Measurements from ENCODE around the gene PAX6. TPM values are rescaled to one million over a fixed set of nuclear protein-coding genes. Genes with fewer than 3 reads are reported as not detected.

The PAX6 gene
- total RNA-seq, 2 experiments from 2014 or later, result not detected

GRCh38 chr11:31826536-31827438, 15.7 kb upstream of the PAX6 start:
- H3K27me3 Mint-ChIP-seq, result peaks cover 81% of the 10 kb centered on the region
- CTCF ChIA-PET, result no interaction called here
- ATAC-seq, result no peak
- DNase-seq, result no peak
- peaks cover 2% of the 10 kb centered on the region for H3K9me3 Mint-ChIP-seq (ENCODE audit: low read depth)
- no peak overlapping the region for H3K4me3 Mint-ChIP-seq
- H3K4me1 Mint-ChIP-seq, result peaks cover 8% of the 10 kb centered on the region
- H3K36me3 Mint-ChIP-seq, result peaks cover 5% of the 10 kb centered on the region
- no peak overlapping the region for H3K27ac Mint-ChIP-seq

DNA sequence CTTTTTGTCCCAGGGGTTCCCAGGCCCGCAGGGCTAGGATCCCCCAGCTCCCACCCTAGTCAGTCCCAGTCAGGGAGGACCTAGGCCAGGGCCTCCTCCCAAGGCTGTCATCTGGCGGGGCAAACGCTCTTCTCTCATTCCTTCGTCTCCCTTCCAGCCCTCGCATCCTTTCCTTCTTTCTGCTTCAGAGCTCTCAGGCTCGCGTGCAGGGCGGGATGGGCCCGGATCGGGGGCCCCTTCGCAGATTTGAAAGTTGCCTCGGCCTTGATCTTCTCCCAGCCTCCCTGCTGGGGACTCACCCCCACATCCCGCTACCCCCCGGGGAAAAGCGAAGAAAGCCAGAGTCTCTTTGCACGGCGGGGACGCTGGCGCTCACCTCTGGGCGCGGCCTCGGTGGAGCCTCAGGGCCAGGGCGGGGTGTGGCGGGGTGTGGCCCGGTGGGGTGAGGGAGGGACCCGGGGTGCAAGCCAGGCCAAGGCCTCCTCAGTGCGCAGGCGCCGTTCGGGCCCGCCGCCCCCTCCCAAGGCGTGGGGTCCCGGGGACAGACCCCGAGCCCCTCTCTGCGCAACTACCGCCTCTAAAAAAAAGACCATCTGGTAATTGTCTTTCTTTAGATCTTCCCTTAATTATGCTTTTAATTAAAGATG, 14.8 kb upstream of the PAX6 start:
- H3K4me3 Mint-ChIP-seq, result no peak overlapping the region
- DNase-seq, result no peak
- CTCF ChIA-PET, result interaction anchor here (1.0 kb wide), 1 partner anchor 29 kb away, joined by 3 read pairs; no protein-coding TSS in a partner anchor
- H3K27me3 Mint-ChIP-seq, result peaks cover 89% of the 10 kb centered on the region
- H3K4me1 Mint-ChIP-seq, result peaks cover 8% of the 10 kb centered on the region
- no peak overlapping the region for H3K27ac Mint-ChIP-seq
- no peak for ATAC-seq
- peaks cover 5% of the 10 kb centered on the region for H3K36me3 Mint-ChIP-seq
- peaks cover 2% of the 10 kb centered on the region for H3K9me3 Mint-ChIP-seq (ENCODE audit: low read depth)

GRCh38 chr11:31824879-31825837, 14.0 kb upstream of the PAX6 start:
- Mint-ChIP-seq H3K27me3 (peaks cover 91% of the 10 kb centered on the region), H3K4me1 (peaks cover 8% of the 10 kb centered on the region), H3K4me3 (no peak overlapping the region), H3K9me3 (ENCODE audit: low read depth) (peaks cover 2% of the 10 kb centered on the region), H3K27ac (peak overlapping the region; percentile 32), H3K36me3 (peaks cover 5% of the 10 kb centered on the region)
- CTCF ChIA-PET, result interaction anchor here (1.0 kb wide), 2 partner anchors 24 to 28 kb away, joined by 3 read pairs; no protein-coding TSS in a partner anchor
- DNase-seq, result no peak
- ATAC-seq, result no peak

DNA sequence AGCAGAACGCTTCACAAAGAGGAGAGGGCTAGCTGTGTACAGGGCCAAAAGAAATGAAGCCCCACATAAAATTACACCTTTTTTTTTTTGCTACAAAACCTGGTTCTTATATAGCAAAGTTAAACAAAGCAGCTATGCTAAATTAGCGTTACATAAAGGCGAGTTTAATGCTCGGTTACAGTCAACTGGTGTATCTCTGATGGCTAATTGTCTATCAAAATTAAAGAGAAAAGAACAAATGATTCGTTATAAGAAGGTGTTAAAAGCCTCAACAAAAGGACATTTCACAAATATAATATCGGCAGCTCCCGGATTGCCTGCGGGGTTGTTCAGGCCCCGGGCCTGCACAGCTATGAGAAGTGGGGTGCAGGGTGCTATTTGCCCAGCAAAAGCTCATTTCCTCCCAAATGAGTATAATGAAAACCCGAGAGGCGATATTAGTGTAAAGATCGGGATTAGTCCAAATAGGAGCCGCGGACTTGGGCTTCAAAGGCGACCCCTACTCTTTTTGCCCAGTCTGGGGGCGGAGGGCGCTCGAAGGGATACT, 13.3 kb upstream of the PAX6 start:
- H3K36me3 Mint-ChIP-seq, result peaks cover 5% of the 10 kb centered on the region
- no peak for ATAC-seq
- H3K27ac Mint-ChIP-seq, result peak overlapping the region; percentile 32
- H3K4me3 Mint-ChIP-seq, result no peak overlapping the region
- CTCF ChIA-PET, result interaction anchor here (1.0 kb wide), 1 partner anchor 24 kb away, joined by 3 read pairs; no protein-coding TSS in a partner anchor
- H3K9me3 Mint-ChIP-seq (ENCODE audit: low read depth), result peaks cover 2% of the 10 kb centered on the region
- H3K4me1 Mint-ChIP-seq, result peaks cover 8% of the 10 kb centered on the region
- peaks cover 91% of the 10 kb centered on the region for H3K27me3 Mint-ChIP-seq
- DNase-seq, result no peak

- peaks cover 8% of the 10 kb centered on the region for H3K4me1 Mint-ChIP-seq
- peaks cover 2% of the 10 kb centered on the region for H3K9me3 Mint-ChIP-seq (ENCODE audit: low read depth)
- DNase-seq (no peak), ATAC-seq (no peak)
- peaks cover 91% of the 10 kb centered on the region for H3K27me3 Mint-ChIP-seq
- peaks cover 5% of the 10 kb centered on the region for H3K36me3 Mint-ChIP-seq
- CTCF ChIA-PET, result interaction anchor here (1.3 kb wide), 1 partner anchor 19 kb away, joined by 4 read pairs; no protein-coding TSS in a partner anchor
- H3K4me3 Mint-ChIP-seq, result no peak overlapping the region
- H3K27ac Mint-ChIP-seq, result no peak overlapping the region
Observed at GRCh38 chr11:31823644-31824331, 12.7 kb upstream of the PAX6 start.

DNA sequence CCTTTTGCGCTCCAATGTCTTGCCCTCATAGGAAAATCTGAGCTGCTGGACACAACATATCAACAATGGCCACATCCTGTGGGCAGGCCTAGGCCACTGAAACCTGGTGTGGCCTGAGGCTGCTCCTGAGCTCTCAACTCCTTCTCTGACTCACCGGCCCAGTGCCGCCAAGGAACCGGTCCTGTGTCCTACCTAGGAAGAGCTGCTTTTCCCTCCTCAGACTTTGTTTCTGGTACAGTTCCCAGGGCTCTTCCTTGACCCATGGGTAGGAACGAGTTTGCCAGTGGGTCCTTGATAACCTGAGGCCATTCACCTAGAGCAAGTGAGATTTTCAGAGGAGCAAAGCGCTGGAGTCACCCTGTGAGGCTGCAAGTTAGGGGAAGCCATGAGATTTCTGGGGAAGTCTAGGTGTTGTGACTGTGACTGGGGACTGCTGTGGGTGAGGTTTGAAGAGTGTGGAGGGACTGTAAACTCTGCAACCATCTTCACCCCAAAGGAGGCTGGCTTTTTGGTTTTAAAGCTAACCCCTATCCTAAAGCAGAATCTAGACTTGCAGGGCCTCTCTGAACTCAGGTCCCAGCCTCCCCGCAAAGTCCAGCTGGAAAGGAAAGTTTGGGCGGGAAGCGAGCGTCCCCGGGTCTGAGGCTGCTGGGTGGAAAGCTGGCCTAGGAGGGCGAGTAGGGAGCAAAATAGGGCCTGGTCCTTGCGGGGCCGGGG, 12.0 kb upstream of the PAX6 start:
- peaks cover 8% of the 10 kb centered on the region for H3K4me1 Mint-ChIP-seq
- H3K9me3 Mint-ChIP-seq (ENCODE audit: low read depth), result peaks cover 2% of the 10 kb centered on the region
- H3K27me3 Mint-ChIP-seq, result peaks cover 93% of the 10 kb centered on the region
- H3K4me3 Mint-ChIP-seq, result no peak overlapping the region
- no peak overlapping the region for H3K27ac Mint-ChIP-seq
- CTCF ChIA-PET, result interaction anchor here (0.8 to 1.3 kb wide), 3 partner anchors 14 to 18 kb away, joined by 3 to 4 read pairs (median 3); no protein-coding TSS in a partner anchor
- DNase-seq (no peak), ATAC-seq (no peak)
- H3K36me3 Mint-ChIP-seq, result peaks cover 5% of the 10 kb centered on the region

DNA sequence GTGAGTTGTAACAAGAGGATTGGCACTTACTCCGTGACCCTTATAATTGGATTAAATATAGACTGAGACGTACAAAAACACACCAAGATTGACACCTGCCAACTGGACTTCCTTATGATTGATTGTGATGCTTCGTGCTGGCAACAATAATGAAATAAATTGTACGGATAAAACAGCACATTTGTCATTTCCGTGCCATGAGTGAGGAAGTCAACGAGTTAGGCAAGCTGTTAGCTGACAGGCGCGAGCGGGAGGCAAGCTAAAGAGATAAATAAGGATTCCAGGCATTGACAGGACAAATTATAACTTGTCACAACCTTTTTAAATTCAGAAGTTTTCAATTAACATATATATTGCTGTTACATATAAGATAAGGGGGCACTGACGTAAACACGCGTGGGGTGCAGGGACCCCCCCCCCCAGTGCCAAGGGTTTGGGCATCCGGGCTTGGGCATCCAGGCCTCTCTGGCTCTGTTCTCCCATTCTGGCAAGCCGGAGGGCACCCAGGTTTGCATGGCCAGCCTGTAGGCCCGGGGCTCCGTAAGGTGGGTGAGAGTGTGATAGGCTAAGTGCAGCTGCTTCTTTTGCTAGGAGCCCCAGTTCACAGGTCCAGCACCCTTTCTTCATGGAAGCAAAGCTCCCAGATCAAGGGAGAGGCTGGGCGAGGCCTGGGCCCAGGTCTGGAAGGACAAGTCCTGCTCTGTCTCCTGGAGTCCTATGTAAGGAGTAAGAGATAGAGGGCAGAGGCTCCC, 11.2 kb upstream of the PAX6 start:
- Mint-ChIP-seq H3K4me3 (no peak overlapping the region), H3K27ac (no peak overlapping the region), H3K36me3 (peaks cover 5% of the 10 kb centered on the region), H3K9me3 (ENCODE audit: low read depth) (peaks cover 2% of the 10 kb centered on the region), H3K4me1 (peaks cover 7% of the 10 kb centered on the region), H3K27me3 (peaks cover 92% of the 10 kb centered on the region)
- DNase-seq (no peak), ATAC-seq (no peak)
- CTCF ChIA-PET, result interaction anchor here (0.8 to 1.3 kb wide), 3 partner anchors 13 to 17 kb away, joined by 3 to 4 read pairs (median 3); no protein-coding TSS in a partner anchor

DNA sequence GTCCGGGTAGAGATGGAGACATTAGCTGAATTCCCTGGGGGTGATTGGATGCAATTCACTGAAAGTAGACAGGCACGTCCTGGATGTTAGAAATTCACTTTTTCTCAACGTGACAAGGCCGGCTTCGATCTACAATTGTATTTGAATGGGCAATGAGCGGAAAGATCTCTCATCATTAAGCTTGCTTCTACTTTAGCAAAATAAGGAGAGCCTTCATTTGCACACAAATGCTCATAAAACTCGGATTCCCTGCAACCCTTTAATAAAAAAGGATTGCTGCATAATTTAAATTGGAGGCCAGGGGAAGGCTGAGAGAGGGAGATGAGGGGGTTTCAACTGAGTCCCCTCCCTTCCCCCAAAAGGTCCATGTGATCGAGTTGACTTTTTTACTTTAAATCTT, 10.6 kb upstream of the PAX6 start:
- Mint-ChIP-seq H3K27ac (no peak overlapping the region), H3K4me3 (no peak overlapping the region), H3K36me3 (peaks cover 5% of the 10 kb centered on the region), H3K27me3 (peaks cover 93% of the 10 kb centered on the region), H3K9me3 (ENCODE audit: low read depth) (peaks cover 2% of the 10 kb centered on the region), H3K4me1 (peaks cover 9% of the 10 kb centered on the region)
- DNase-seq (no peak), ATAC-seq (no peak)
- CTCF ChIA-PET, result no interaction called here

- peaks cover 2% of the 10 kb centered on the region for H3K9me3 Mint-ChIP-seq (ENCODE audit: low read depth)
- no peak overlapping the region for H3K4me3 Mint-ChIP-seq
- H3K27ac Mint-ChIP-seq, result no peak overlapping the region
- CTCF ChIA-PET, result no interaction called here
- H3K27me3 Mint-ChIP-seq, result peaks cover 91% of the 10 kb centered on the region
- peaks cover 3% of the 10 kb centered on the region for H3K36me3 Mint-ChIP-seq
- DNase-seq (no peak), ATAC-seq (no peak)
- H3K4me1 Mint-ChIP-seq, result peaks cover 6% of the 10 kb centered on the region
Observed at GRCh38 chr11:31821235-31821764, 10.2 kb upstream of the PAX6 start.

GRCh38 chr11:31820438-31820818, 9.3 kb upstream of the PAX6 start:
- no peak overlapping the region for H3K27ac Mint-ChIP-seq
- no peak for DNase-seq

More at GRCh38 chr11:31820438-31820818, 9.3 kb upstream of the PAX6 start:
- ATAC-seq, result no peak
- H3K9me3 Mint-ChIP-seq (ENCODE audit: low read depth), result peaks cover 2% of the 10 kb centered on the region
- H3K36me3 Mint-ChIP-seq, result peaks cover 3% of the 10 kb centered on the region
- H3K27me3 Mint-ChIP-seq, result peaks cover 91% of the 10 kb centered on the region
- CTCF ChIA-PET, result no interaction called here
- peaks cover 9% of the 10 kb centered on the region for H3K4me1 Mint-ChIP-seq
- H3K4me3 Mint-ChIP-seq, result no peak overlapping the region

Measured in activated CD8-positive, alpha-beta memory T cell treated with anti-CD3 and anti-CD28 coated beads, Interleukin-2, amount 10 ng/mL, durations not matched to agents 7 days and 5 days (primary cell).